Activated CD8-positive, alpha-beta memory T cell treated with anti-CD3 and anti-CD28 coated beads, Interleukin-2, amount 50 U/mL, for 1 hour (primary cell): ENCODE results near the gene CCDC138.

Experiments
- DNase-seq: peaks from one replicate; pipeline ENCODE4 v3.0.0-alpha.2; 2020; ENCODE audit errors: extremely low read depth

CCDC138 gene

GRCh38 chr2:108918156-108918874 lies 131.7 kb downstream of the CCDC138 start:
- no peak for DNase-seq

- DNase-seq: no peak
Measured at GRCh38 chr2:108918941-108919341, 132.4 kb downstream of the CCDC138 start.

- no peak for DNase-seq
Measured at GRCh38 chr2:108919571-108920373, 133.2 kb downstream of the CCDC138 start.

GRCh38 chr2:108920686-108921085 lies 134.1 kb downstream of the CCDC138 start:
- DNase-seq: no peak

- DNase-seq: no peak
Measured at GRCh38 chr2:108921096-108922030, 134.8 kb downstream of the CCDC138 start.

- DNase-seq: no peak
Measured at GRCh38 chr2:108922141-108922915, 135.8 kb downstream of the CCDC138 start.

GRCh38 chr2:108923019-108923700 lies 136.6 kb downstream of the CCDC138 start:
- DNase-seq: no peak

GRCh38 chr2:108923736-108924579 lies 137.4 kb downstream of the CCDC138 start:
- no peak for DNase-seq

GRCh38 chr2:108924580-108925251 lies 138.1 kb downstream of the CCDC138 start:
- no peak for DNase-seq

GRCh38 chr2:108925286-108925685 lies 138.7 kb downstream of the CCDC138 start:
- DNase-seq: no peak

- DNase-seq: no peak
Measured at GRCh38 chr2:108925735-108926134, 139.2 kb downstream of the CCDC138 start.
